D721Med (cell line): ENCODE data around the gene PPP1R9B.

Experiments
- DNase-seq: peaks from one replicate; pipeline ENCODE4 v3.0.0; 2011; ENCODE audit warnings: low spot score; ENCODE audit not compliant: insufficient read length
- FAIRE-seq: peaks from 2 replicates; lab custom pipeline; 2011; peaks lifted over from hg19 to GRCh38; lab: Jason Lieb, UNC
- TF ChIP-seq, protein P1 (sequence below): IDR thresholded peaks from 2 replicates; pipeline ENCODE4 v1.5.1; 2012; ENCODE audit warnings: mild to moderate bottlenecking, control low read depth; ENCODE audit not compliant: insufficient read depth; ENCODE audit errors: missing control alignments

PPP1R9B gene

GRCh38 chr17:50181591-50182560 lies 31.4 kb upstream of the PPP1R9B start:
- no peak for DNase-seq
- TF ChIP-seq, protein P1, sequence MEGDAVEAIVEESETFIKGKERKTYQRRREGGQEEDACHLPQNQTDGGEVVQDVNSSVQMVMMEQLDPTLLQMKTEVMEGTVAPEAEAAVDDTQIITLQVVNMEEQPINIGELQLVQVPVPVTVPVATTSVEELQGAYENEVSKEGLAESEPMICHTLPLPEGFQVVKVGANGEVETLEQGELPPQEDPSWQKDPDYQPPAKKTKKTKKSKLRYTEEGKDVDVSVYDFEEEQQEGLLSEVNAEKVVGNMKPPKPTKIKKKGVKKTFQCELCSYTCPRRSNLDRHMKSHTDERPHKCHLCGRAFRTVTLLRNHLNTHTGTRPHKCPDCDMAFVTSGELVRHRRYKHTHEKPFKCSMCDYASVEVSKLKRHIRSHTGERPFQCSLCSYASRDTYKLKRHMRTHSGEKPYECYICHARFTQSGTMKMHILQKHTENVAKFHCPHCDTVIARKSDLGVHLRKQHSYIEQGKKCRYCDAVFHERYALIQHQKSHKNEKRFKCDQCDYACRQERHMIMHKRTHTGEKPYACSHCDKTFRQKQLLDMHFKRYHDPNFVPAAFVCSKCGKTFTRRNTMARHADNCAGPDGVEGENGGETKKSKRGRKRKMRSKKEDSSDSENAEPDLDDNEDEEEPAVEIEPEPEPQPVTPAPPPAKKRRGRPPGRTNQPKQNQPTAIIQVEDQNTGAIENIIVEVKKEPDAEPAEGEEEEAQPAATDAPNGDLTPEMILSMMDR, result no peak
- FAIRE-seq, result no peak

DNA sequence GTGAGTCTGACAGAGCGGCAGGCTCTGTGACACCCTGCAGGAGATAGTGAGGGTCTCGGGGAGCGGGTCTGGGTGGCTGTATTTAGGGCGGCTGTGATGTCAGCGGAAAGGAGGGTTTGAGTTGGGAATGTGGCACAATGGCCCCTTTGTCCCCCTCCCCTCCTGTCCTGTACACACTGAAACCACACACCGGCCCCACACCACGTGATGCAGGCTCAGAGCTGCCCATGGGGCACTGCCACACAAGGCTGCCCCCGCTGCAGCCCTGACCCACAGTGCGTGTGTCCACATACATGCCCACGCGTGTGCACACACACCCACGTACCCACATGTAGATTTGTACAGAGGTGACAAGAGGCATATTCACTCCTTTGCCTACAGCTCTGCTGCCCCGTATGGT lies 30.7 kb upstream of the PPP1R9B start:
- TF ChIP-seq, protein P1, result no peak
- no peak for FAIRE-seq
- DNase-seq, result no peak

GRCh38 chr17:50180620-50181019 lies 30.1 kb upstream of the PPP1R9B start:
- no peak for FAIRE-seq
- TF ChIP-seq, protein P1, result no peak
- no peak for DNase-seq

GRCh38 chr17:50180111-50180510 lies 29.6 kb upstream of the PPP1R9B start:
- DNase-seq (no peak), FAIRE-seq (no peak)
- TF ChIP-seq, protein P1, result no peak

GRCh38 chr17:50177983-50178834 lies 27.7 kb upstream of the PPP1R9B start:
- DNase-seq (no peak), FAIRE-seq (no peak)
- TF ChIP-seq, protein P1, result peak; percentile 58

DNA sequence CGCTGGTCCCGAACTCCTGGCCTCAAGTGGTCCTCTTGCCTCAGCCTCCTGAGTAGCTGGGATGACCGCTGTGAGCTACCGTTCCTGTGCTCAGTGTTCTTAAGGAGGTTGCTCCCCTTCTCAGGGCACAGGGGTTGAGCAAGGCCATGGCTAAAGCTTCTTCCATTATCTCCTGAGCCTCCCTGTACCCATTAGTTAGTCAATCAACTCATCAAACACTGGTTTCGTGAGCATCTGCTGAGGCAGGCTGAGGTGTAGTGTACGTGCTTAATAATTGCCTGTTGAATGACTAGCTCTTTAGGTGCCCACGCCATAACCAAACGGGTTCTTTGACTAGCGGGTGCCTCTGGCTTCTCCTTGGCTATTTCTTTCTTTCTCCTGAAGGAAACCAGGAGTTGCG lies 27.0 kb upstream of the PPP1R9B start:
- TF ChIP-seq, protein P1, result no peak
- DNase-seq (no peak), FAIRE-seq (no peak)
